GM23338 (cell line): Measurements from ENCODE around the gene ROCK2.

Experiments used
- EZH2 ChIP-seq: fragments of 200-600 bp; sonication (generic); IDR thresholded peaks from one replicate; pipeline ENCODE4 v1.8.0; 2017; ENCODE audit warnings: antibody characterized with exemption, mild to moderate bottlenecking, low read depth; ENCODE audit not compliant: unreplicated experiment
- EZH2phosphoT487 ChIP-seq: fragments of 200-600 bp; sonication (generic); IDR thresholded peaks from one replicate; pipeline ENCODE4 v1.8.1; 2018; ENCODE audit warnings: antibody characterized with exemption; ENCODE audit not compliant: unreplicated experiment
- JUNB ChIP-seq: IDR thresholded peaks from one replicate; pipeline ENCODE4 v1.6.1; 2016; ENCODE audit warnings: antibody characterized with exemption; ENCODE audit not compliant: unreplicated experiment
- POLR2AphosphoS5 ChIP-seq: IDR thresholded peaks from 2 replicates; pipeline ENCODE4 v1.6.1; 2016; ENCODE audit warnings: antibody characterized with exemption, low read depth
- TF ChIP-seq, protein P1 (sequence below), 2 experiments: fragments of 200-600 bp in 1 of 2; sonication (generic) in 1 of 2; conservative IDR thresholded peaks; 2 replicates each; pipeline versions ENCODE4 v1.5.1 to v1.6.1; 2016 to 2017; ENCODE audit warnings: antibody characterized with exemption in 2 of 2, low read depth in 2 of 2, mild to moderate bottlenecking in 2 of 2, moderate library complexity in 1 of 2
- TF ChIP-seq, protein P2 (sequence below): IDR thresholded peaks from one replicate; pipeline ENCODE4 v1.6.1; 2018; ENCODE audit warnings: antibody characterized with exemption; ENCODE audit not compliant: unreplicated experiment

- TF ChIP-seq, protein P1, sequence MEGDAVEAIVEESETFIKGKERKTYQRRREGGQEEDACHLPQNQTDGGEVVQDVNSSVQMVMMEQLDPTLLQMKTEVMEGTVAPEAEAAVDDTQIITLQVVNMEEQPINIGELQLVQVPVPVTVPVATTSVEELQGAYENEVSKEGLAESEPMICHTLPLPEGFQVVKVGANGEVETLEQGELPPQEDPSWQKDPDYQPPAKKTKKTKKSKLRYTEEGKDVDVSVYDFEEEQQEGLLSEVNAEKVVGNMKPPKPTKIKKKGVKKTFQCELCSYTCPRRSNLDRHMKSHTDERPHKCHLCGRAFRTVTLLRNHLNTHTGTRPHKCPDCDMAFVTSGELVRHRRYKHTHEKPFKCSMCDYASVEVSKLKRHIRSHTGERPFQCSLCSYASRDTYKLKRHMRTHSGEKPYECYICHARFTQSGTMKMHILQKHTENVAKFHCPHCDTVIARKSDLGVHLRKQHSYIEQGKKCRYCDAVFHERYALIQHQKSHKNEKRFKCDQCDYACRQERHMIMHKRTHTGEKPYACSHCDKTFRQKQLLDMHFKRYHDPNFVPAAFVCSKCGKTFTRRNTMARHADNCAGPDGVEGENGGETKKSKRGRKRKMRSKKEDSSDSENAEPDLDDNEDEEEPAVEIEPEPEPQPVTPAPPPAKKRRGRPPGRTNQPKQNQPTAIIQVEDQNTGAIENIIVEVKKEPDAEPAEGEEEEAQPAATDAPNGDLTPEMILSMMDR (conservative IDR thresholded peaks at IDR 0.05; ENCODE audit: low read depth in 2 of 2): no peak
- TF ChIP-seq, protein P2, sequence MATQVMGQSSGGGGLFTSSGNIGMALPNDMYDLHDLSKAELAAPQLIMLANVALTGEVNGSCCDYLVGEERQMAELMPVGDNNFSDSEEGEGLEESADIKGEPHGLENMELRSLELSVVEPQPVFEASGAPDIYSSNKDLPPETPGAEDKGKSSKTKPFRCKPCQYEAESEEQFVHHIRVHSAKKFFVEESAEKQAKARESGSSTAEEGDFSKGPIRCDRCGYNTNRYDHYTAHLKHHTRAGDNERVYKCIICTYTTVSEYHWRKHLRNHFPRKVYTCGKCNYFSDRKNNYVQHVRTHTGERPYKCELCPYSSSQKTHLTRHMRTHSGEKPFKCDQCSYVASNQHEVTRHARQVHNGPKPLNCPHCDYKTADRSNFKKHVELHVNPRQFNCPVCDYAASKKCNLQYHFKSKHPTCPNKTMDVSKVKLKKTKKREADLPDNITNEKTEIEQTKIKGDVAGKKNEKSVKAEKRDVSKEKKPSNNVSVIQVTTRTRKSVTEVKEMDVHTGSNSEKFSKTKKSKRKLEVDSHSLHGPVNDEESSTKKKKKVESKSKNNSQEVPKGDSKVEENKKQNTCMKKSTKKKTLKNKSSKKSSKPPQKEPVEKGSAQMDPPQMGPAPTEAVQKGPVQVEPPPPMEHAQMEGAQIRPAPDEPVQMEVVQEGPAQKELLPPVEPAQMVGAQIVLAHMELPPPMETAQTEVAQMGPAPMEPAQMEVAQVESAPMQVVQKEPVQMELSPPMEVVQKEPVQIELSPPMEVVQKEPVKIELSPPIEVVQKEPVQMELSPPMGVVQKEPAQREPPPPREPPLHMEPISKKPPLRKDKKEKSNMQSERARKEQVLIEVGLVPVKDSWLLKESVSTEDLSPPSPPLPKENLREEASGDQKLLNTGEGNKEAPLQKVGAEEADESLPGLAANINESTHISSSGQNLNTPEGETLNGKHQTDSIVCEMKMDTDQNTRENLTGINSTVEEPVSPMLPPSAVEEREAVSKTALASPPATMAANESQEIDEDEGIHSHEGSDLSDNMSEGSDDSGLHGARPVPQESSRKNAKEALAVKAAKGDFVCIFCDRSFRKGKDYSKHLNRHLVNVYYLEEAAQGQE: no peak
- TF ChIP-seq EZH2 (no peak), POLR2AphosphoS5 (no peak), EZH2phosphoT487 (no peak), JUNB (no peak)
Observed at GRCh38 chr2:11290713-11291112, 53.7 kb downstream of the ROCK2 start.
